ENCODE data around the gene KRTAP17-1. TPM values are rescaled to one million over a fixed set of nuclear protein-coding genes. Genes with fewer than 3 reads are reported as not detected.

KRTAP17-1 gene
- total RNA-seq, 1 experiment from 2014 or later = not detected

GRCh38 chr17:41284546-41284945 is 31.0 kb downstream of the KRTAP17-1 start:
- Histone ChIP-seq H3K9me3 (ENCODE audit: control insufficient read depth, insufficient read depth, low read depth, low read length) (no peaks in the 10 kb centered on the region), H3K36me3 (ENCODE audit: control insufficient read depth, insufficient read depth, low read length) (no peaks in the 10 kb centered on the region), H3K27ac (ENCODE audit: low read length) (no peak overlapping the region), H3K27me3 (ENCODE audit: control insufficient read depth, insufficient read depth, low read length) (peaks cover 2% of the 10 kb centered on the region; the same call in 1 of the 2 replicates), H3K4me3 (ENCODE audit: low read depth in 2 of 2, low read length in 2 of 2) (no peak overlapping the region), H3K4me1 (ENCODE audit: control insufficient read depth, insufficient read depth, low read length) (no peaks in the 10 kb centered on the region)
- ChIA-PET POLR2A (no interaction called here), CTCF (no interaction called here)
- no TSS peak for BruUV-seq (replicated peaks)
- ATAC-seq (no peak), DNase-seq (ENCODE audit: low read depth, low spot score) (no peak)
- in situ Hi-C loops (cut with HindIII; ENCODE audit: low pct_unique_long_range_greater_than_20kb, low sequenced_read_pairs) = no loop called here
- intact Hi-C loops (cut with micrococcal nuclease; ENCODE audit: unreplicated experiment) = no loop called here
- TF ChIP-seq POLR2AphosphoS5 (IDR thresholded peaks at IDR 0.05; ENCODE audit: low read depth, low read length) = no peak
- no peak for TF ChIP-seq REST (IDR thresholded peaks at IDR 0.05; ENCODE audit: insufficient read depth in 1 of 2, low read depth in 2 of 2, low read length in 1 of 2)
- TF ChIP-seq CTCF (IDR thresholded peaks at IDR 0.05) = no peak
- no peak for TF ChIP-seq SIN3A (IDR thresholded peaks at IDR 0.05; ENCODE audit: borderline replicate concordance, insufficient read depth, low read depth, low read length)
- TF ChIP-seq TCF7L2 (IDR thresholded peaks at IDR 0.05; ENCODE audit: low read depth, low read length) = no peak

- intact Hi-C loops (cut with micrococcal nuclease; ENCODE audit: unreplicated experiment) (no loop called here), in situ Hi-C loops (cut with HindIII; ENCODE audit: low pct_unique_long_range_greater_than_20kb, low sequenced_read_pairs) (no loop called here)
- no peak for ATAC-seq
- TF ChIP-seq CTCF (IDR thresholded peaks at IDR 0.05) = no peak
- no peak for TF ChIP-seq TCF7L2 (IDR thresholded peaks at IDR 0.05; ENCODE audit: low read depth, low read length)
- no peak for TF ChIP-seq POLR2AphosphoS5 (IDR thresholded peaks at IDR 0.05; ENCODE audit: low read depth, low read length)
- TF ChIP-seq SIN3A (IDR thresholded peaks at IDR 0.05; ENCODE audit: borderline replicate concordance, insufficient read depth, low read depth, low read length) = no peak
- TF ChIP-seq REST (IDR thresholded peaks at IDR 0.05; ENCODE audit: insufficient read depth in 1 of 2, low read depth in 2 of 2, low read length in 1 of 2) = no peak
- BruUV-seq (replicated peaks) = no TSS peak
- Histone ChIP-seq H3K27ac (ENCODE audit: low read length) (no peak overlapping the region), H3K4me1 (ENCODE audit: control insufficient read depth, insufficient read depth, low read length) (no peaks in the 10 kb centered on the region), H3K4me3 (ENCODE audit: low read depth in 2 of 2, low read length in 2 of 2) (no peak overlapping the region), H3K36me3 (ENCODE audit: control insufficient read depth, insufficient read depth, low read length) (no peaks in the 10 kb centered on the region), H3K27me3 (ENCODE audit: control insufficient read depth, insufficient read depth, low read length) (peaks cover 2% of the 10 kb centered on the region; the same call in 1 of the 2 replicates), H3K9me3 (ENCODE audit: control insufficient read depth, insufficient read depth, low read depth, low read length) (no peaks in the 10 kb centered on the region)
- CTCF ChIA-PET = no interaction called here
- POLR2A ChIA-PET = no interaction called here
- DNase-seq (ENCODE audit: low read depth, low spot score) = no peak
Measured at GRCh38 chr17:41284043-41284442, 31.5 kb downstream of the KRTAP17-1 start.

Data from Panc1 (cell line).